ENCODE results near the gene OR8D1. TPM values are rescaled to one million over a fixed set of nuclear protein-coding genes. Genes with fewer than 3 reads are reported as not detected.

Gene OR8D1
- total and polyA plus RNA-seq, 4 donors, result not detected

- no peak overlapping the region for H3K4me3 ChIP-seq
- H3K36me3 ChIP-seq (ENCODE audit: control insufficient read depth in 4 of 4, insufficient read depth in 4 of 4, low read length in 4 of 4), result no peaks in the 10 kb centered on the region
- H3K27ac ChIP-seq (ENCODE audit: low read depth in 1 of 2, low read length in 1 of 2), result no peak overlapping the region
- H3K9me3 ChIP-seq (ENCODE audit: control insufficient read depth in 4 of 4, insufficient read depth in 3 of 4, low read length in 3 of 4), result peaks cover 0 to 2% (median 0%) of the 10 kb centered on the region in 4 donors
- H3K27me3 ChIP-seq (ENCODE audit: control insufficient read depth in 3 of 3, insufficient read depth in 3 of 3, low read length in 2 of 3), result no peaks in the 10 kb centered on the region
- peak in 2 of 3 donors; percentile 37 to 61 for DNase-seq
- no peaks in the 10 kb centered on the region for H3K4me1 ChIP-seq (ENCODE audit: control insufficient read depth in 5 of 5, insufficient read depth in 5 of 5, low read length in 5 of 5)
- TF ChIP-seq CTCF (IDR thresholded peaks at IDR 0.05; ENCODE audit: control extremely low read depth, extremely low read depth), result no peak
- no peak for ATAC-seq (ENCODE audit: insufficient read depth, low FRiP score)
- 50 to 62% methylated on average over 3 of the region's 3 CpGs for WGBS, 2 donors
- no peak overlapping the region for H3K9ac ChIP-seq (ENCODE audit: insufficient read depth in 1 of 2, low read length in 2 of 2)
These were observed 28.0 kb downstream of the OR8D1 start for GRCh38 chr11:124285610-124286344.

DNA sequence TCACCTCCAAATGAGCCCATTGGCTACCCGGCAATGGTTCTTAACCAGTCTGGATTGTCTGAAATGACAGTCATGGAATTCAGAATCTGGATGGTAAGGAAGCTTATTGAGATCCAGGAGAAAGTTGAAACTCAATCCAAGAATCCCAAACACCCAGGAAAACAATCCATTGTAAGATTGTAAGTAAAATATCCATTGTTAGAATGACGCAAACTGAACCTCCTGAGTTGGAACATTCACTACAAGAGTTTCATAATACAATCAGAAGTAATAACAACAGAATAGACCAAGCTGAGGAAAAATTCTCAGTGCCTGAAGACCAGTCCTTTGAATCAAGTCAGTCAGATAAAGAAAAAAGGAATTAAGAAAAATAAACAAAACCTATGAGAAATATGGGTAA, 35.5 kb downstream of the OR8D1 start:
- no peak for TF ChIP-seq CTCF (IDR thresholded peaks at IDR 0.05; ENCODE audit: control extremely low read depth, extremely low read depth)
- Histone ChIP-seq H3K27me3 (ENCODE audit: control insufficient read depth in 3 of 3, insufficient read depth in 3 of 3, low read length in 2 of 3) (no peaks in the 10 kb centered on the region), H3K4me1 (ENCODE audit: control insufficient read depth in 5 of 5, insufficient read depth in 5 of 5, low read length in 5 of 5) (no peaks in the 10 kb centered on the region), H3K9ac (ENCODE audit: insufficient read depth in 1 of 2, low read length in 2 of 2) (no peak overlapping the region), H3K4me3 (no peak overlapping the region), H3K9me3 (ENCODE audit: control insufficient read depth in 4 of 4, insufficient read depth in 3 of 4, low read length in 3 of 4) (no peaks in the 10 kb centered on the region), H3K36me3 (ENCODE audit: control insufficient read depth in 4 of 4, insufficient read depth in 4 of 4, low read length in 4 of 4) (no peaks in the 10 kb centered on the region), H3K27ac (ENCODE audit: low read depth in 1 of 2, low read length in 1 of 2) (no peak overlapping the region)
- WGBS, 2 donors, result 64 to 72% methylated on average over 2 of the region's 2 CpGs
- DNase-seq (no peak), ATAC-seq (ENCODE audit: insufficient read depth, low FRiP score) (no peak)

GRCh38 chr11:124277804-124278203, 35.9 kb downstream of the OR8D1 start:
- Histone ChIP-seq H3K9me3 (ENCODE audit: control insufficient read depth in 4 of 4, insufficient read depth in 3 of 4, low read length in 3 of 4) (no peaks in the 10 kb centered on the region), H3K9ac (ENCODE audit: insufficient read depth in 1 of 2, low read length in 2 of 2) (no peak overlapping the region), H3K4me1 (ENCODE audit: control insufficient read depth in 5 of 5, insufficient read depth in 5 of 5, low read length in 5 of 5) (no peaks in the 10 kb centered on the region), H3K27me3 (ENCODE audit: control insufficient read depth in 3 of 3, insufficient read depth in 3 of 3, low read length in 2 of 3) (no peaks in the 10 kb centered on the region), H3K36me3 (ENCODE audit: control insufficient read depth in 4 of 4, insufficient read depth in 4 of 4, low read length in 4 of 4) (no peaks in the 10 kb centered on the region), H3K27ac (ENCODE audit: low read depth in 1 of 2, low read length in 1 of 2) (no peak overlapping the region), H3K4me3 (no peak overlapping the region)
- DNase-seq (peak in 1 of 3 donors; percentile 5), ATAC-seq (ENCODE audit: insufficient read depth, low FRiP score) (no peak)
- 68 to 78% methylated on average over 3 of the region's 3 CpGs for WGBS, 2 donors
- no peak for TF ChIP-seq CTCF (IDR thresholded peaks at IDR 0.05; ENCODE audit: control extremely low read depth, extremely low read depth)

GRCh38 chr11:124277207-124277606, 36.5 kb downstream of the OR8D1 start:
- no peak for TF ChIP-seq CTCF (IDR thresholded peaks at IDR 0.05; ENCODE audit: control extremely low read depth, extremely low read depth)
- no peaks in the 10 kb centered on the region for H3K27me3 ChIP-seq (ENCODE audit: control insufficient read depth in 3 of 3, insufficient read depth in 3 of 3, low read length in 2 of 3)
- no peak overlapping the region for H3K27ac ChIP-seq (ENCODE audit: low read depth in 1 of 2, low read length in 1 of 2)
- no peaks in the 10 kb centered on the region for H3K9me3 ChIP-seq (ENCODE audit: control insufficient read depth in 4 of 4, insufficient read depth in 3 of 4, low read length in 3 of 4)
- DNase-seq (no peak), ATAC-seq (ENCODE audit: insufficient read depth, low FRiP score) (no peak)
- H3K36me3 ChIP-seq (ENCODE audit: control insufficient read depth in 4 of 4, insufficient read depth in 4 of 4, low read length in 4 of 4), result no peaks in the 10 kb centered on the region
- H3K4me1 ChIP-seq (ENCODE audit: control insufficient read depth in 5 of 5, insufficient read depth in 5 of 5, low read length in 5 of 5), result no peaks in the 10 kb centered on the region
- 90 to 94% methylated on average over 2 to 3 of the region's 3 CpGs for WGBS, 2 donors
- no peak overlapping the region for H3K4me3 ChIP-seq
- no peak overlapping the region for H3K9ac ChIP-seq (ENCODE audit: insufficient read depth in 1 of 2, low read length in 2 of 2)

Data from lung (tissue), 12 donors.